Activated CD4-positive, alpha-beta T cell treated with anti-CD3 and anti-CD28 coated beads, Interleukin-2, amount 50 U/mL, for 1 hour (primary cell): ENCODE data around the gene DYNLT3.
A peak's percentile ranks its signal among the peaks of the same experiment; 100 is the strongest.

ENCODE experiments used
- DNase-seq: peaks from one replicate; pipeline ENCODE4 v3.0.0-alpha.2; 2020

The DYNLT3 gene

DNA sequence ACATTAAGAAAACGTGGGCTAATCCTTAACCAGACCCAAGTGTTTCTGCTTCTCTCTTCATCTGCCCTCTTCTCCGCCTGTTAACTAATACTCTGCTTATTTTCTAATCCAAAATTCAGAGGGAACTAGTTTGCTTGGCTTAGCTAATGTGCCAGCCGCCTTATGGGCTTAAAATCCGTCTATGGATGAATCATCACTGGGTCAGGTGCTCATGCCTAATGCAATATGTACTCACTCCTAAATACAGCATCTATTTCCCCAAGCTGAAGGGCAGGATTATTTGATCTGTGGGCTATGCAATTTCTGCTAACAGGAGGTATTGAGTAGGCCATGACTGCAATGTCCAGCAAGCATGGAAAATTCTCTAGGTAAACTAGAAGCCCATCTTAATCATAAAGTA lies 12.4 kb downstream of the DYNLT3 start:
- DNase-seq = no peak

DNA sequence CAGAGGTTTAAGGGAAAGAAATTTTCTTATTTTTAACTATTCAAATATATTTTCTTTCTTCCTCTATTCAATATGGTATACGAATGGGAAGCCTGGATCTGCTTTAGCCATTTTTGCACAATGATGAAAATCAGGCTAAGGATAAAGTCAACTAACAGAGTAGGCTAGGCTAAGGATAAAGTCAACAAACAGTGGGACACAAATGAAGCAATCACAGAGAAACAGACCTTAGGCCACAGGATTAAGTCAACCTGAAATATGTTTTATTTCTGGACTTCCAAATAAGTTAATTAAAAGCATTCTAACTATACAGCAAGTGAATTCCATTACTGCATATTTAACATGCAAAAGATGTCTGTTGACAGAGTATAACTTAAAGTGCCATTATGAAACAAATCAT lies 17.0 kb downstream of the DYNLT3 start:
- DNase-seq = no peak

DNA sequence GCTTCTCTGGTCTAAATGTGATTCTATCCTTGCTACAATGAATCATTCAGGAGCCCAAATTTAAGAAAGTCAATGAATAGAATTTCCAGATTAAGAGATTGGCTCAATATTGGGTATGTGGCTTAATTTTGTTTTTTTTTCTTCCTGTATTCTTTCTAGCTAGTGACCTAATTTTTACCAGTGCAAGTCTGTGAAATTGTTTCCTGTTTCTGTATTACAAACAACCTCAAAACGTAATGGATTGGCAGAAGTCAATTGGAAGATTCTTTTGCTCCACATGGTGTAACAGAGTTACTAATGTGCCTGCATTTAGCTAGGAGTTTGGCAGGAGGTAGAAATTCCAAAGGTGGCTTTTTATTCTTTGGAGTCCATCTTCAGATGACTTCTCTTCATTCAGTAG lies 17.6 kb downstream of the DYNLT3 start:
- DNase-seq = no peak

DNA sequence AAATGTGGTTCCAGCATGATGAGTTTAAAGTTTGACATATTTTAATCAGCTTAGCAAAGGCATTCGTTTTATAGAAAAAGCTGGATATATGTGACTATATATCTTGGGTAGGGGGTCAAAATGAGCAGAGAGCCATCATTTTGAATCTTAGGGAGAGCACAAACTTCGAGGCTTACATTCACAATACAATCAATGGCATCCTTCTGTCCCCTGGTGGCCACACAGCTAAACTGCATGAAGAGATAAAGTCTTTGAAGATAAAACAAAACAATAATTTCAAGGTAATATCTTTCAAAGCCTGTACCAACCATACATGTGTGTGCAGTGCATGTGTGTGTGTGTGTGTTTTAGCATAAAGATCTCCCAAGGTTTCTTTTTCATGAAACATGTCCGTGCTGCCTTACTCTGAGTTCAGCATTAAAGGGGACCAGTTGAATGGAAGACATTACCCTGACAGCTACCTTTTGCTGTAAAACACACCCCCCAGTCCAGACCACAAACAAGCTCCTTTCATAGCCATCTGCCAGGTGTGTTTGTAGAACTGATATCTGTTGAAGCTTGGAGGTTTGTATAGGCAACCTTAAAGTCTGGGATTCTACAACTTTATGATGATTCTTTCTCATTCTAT lies 22.0 kb downstream of the DYNLT3 start:
- peak; percentile 50 for DNase-seq

DNA sequence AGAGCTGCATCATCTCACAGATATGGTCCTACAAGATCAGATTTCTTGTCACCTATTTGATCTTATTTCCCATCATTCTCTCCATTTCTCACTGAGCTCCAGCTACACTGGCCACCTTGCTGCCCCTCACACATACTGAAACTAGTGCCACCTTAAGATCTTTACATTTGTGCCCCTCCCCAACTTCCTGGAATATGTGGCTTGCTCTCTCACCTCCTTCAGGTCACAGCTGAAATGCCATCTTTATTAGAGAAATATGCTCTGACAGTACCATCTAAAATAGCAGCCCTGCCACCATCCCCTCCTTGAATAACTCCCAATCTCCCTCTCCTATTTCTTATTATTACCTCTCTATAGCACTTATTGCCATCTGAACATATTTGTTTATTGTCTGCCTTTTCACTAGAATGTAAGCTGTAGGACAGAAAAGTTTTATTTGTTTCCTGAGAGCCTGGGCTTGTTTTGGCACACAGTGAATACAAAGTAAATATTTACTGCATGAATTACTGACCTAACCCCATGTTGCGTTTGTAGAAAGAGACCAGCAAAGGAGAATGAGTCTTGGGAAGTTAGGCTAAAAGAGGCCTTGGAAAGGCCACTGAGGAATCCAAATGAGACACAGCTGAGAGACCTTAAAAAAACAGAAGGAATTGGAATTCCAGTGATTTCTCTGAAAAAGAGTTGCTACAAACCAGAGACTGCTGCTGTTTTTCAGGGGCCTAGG lies 22.7 kb downstream of the DYNLT3 start:
- no peak for DNase-seq

DNA sequence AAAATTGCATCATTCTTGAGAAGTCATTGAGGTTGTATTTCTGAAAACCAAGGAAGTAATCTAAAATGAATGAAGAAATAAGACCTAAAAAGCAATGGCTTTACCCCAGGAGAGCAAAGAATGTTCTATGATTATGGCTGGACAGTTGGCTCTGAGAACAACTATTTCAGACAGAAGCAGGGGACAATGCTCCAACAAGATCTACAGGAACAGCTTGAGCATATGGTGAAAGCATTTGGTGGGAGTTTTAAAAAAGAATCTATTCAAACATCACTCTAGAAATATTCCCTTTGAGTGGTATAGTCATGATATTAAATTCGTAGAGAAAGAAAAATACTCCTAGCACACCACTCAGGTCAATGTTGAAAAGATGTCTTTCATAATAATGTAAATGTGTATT lies 26.7 kb downstream of the DYNLT3 start:
- DNase-seq = no peak

DNA sequence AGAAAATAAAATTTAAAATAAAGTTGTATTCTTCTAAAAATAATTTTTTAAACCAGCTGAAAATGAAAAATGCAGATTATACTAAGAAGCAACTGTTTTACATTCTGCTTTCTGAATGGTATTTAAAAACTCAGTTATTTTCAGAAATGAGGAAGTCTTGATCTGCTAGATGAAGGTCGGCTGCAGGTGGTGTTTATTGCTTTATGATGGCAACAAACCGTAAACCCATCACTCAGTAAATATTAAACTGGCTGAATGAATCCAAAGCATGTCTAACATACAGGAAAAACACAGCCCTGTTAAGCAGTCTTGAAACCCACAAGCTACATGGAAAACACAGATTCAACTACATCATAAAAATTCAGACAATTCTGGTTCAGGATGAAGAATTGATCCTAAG lies 29.3 kb downstream of the DYNLT3 start:
- no peak for DNase-seq

DNA sequence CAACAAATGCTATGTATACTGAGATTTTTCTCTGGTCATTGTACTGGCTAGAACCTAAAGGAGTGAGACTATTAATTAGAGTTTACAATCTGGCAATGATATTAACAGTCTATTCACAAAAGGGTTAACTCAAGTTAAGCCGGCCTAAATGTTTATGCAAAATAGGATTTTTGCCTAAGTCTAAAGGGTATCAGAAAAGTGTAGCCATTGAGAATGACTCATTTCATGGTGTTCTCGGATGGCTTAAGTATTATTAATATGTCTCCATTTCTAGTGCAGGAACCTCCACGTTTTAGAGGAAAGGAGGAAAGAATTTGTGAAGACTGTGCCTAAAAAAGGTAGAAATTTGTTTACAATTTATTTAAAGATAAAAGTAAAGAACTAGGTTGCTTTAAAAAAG lies 29.8 kb downstream of the DYNLT3 start:
- DNase-seq = no peak

DNA sequence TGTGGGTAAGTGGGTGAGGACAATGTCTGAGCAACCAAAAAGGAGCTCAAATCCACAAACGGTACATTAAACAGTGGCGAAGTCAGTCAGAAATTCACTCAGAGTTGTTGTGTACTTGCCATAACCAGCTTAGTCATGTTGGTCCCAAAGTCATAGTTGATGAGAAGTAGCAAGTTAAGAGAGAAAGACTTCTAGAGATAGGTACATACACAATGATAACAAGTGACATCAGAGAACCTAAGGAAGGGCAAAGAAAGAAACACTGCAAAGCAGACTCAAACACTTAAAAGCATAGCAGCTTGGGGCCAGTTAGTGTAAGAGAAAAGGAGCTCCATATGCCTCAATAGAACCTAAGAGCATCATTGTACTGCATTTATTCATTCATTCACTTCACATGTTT lies 30.2 kb downstream of the DYNLT3 start:
- DNase-seq = no peak

DNA sequence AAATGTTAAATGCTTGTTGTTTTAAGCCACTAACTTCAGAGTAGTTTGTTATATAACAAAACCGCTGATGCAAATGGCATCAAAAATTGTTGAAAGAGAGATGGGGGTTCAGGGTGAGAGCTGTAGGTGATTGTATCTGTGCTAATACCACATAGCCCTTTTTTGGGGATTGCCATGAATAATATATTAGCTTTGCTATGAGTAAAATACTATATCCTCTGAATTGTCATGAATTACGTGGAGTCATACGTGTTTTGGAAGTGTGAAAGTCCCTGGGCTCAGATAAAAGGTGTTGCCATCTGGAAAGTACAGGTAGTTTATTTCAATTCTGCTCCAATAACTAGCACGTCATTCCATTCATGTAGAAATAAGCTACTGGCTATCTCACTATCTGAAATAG lies 30.6 kb downstream of the DYNLT3 start:
- DNase-seq = no peak

DNA sequence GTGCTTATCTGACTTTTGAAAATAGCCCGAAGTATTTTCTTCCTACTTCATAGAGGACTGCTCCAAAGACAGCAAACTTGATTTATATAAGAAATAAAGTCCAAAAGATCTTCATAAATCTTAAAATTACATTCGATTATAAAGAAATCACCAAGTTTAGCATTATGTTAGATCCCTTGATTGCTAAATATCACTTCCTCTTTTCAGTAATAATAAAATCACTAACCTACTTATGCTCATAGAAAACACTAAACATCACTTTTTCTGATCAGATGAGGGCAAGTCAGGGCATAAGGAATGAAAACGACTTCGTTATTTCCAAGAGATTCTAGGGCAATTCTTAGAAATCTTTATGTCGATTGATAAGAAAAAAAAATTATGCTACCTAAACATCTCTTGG lies 32.0 kb downstream of the DYNLT3 start:
- no peak for DNase-seq

DNA sequence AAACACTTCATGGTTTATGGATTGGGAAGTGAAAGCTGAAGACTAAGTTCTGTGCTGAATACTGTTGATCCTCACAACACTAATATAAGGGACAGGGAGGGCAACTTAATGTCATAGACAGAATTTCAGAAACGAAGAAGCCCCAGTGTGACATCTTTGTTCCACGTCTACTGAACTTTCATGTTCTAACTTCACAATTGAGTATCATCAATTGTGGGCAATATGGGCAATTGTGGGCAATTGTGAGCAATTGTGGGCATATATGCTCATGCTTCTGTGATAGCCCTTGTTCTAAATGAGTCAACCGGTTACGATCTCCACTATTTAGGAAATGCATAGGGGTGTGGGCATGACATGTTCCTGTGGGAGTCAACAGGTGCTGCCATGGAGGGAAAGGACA lies 33.8 kb downstream of the DYNLT3 start:
- DNase-seq = no peak

DNA sequence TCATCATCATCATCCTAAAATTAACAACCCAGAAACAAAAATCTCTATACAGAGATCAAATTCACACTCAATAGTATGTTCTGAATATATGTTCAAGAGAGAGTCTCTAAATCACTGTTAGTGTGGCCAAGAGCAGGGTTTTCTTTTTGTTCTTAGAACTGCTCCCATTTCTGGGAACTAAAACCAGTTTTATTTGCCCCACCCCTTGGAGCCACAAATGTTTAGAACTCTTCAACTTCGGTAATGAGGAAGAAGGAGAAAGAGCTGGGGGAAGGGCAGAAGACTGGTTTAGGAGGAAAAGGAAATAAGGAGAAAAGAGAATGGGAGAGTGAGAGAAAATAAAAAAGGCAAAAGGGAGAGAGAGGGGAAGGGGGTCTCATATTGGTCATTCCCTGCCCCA lies 35.3 kb downstream of the DYNLT3 start:
- no peak for DNase-seq

DNA sequence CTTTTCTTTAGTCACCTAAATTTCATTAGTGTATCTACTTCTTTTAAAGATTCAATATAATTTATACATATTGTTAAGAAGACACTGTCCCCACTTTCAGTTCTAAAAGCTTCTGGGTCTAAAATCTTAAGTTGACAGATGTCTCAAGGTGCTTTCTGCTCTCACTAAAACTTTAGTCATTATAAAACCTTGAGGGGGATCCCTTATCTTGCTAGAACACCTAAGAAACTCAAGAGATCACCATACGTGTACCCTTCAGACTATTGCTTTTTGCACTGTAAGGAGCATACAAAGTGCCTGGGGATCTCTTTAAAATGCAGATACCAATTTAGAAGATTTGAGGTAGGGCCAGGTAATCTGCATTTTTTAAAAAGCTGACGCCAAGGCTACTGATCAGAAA lies 37.4 kb downstream of the DYNLT3 start:
- no peak for DNase-seq

DNA sequence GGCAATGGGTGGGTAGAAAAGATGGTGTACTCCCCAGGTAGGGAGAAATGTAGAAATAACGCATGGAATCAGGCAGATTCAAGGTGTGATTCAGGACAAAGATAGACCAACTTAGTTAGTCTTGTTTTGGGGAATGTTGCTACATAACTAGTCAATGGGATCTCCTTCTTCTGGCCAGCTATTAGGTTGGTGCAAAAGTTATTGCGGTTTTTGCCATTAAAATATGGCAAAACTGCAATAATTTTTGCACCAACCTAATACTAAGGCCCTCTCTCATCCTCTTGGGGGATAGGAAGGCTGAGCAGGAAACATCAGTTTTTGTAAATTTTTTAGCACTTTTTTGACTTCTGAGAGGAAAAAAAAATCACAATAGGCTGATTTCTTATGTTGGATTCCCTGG lies 44.3 kb downstream of the DYNLT3 start:
- no peak for DNase-seq

DNA sequence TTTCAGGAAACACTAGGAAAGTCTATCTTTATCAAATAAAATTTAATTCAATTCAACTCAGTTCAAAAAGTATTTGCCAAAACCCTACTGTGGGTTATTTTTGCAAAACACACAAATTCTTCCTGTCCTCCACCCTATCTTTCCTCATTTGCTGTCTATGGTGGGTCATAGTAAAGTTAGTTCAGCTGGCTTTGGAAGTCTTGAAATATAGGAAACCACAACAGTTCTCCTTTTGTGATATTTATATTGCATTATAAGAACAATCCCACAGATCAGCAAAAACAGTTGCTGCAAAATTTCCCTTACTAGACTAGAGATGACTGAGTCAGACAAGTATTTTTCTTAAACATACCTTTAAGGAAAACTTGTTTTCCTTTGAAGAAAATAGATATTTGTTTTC lies 45.3 kb downstream of the DYNLT3 start:
- no peak for DNase-seq

DNA sequence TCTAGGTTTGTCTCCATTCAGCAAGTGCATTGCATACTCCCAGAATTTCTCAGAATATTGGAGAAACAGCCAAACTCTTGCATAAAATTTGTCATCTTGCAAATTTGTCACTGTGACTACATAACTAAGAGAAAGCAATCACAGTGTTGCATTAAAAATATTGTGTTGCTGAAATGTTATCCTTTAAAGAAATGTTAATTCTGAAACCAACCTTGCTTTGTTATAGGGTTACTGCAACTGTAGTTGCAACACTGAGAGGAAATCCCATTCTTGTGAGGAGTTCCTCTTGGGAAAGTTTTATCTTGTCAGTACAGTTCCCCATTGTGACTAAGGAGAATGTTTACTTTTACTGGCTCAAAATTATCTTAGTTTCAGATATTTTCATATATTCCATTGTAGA lies 46.7 kb downstream of the DYNLT3 start:
- DNase-seq = no peak

DNA sequence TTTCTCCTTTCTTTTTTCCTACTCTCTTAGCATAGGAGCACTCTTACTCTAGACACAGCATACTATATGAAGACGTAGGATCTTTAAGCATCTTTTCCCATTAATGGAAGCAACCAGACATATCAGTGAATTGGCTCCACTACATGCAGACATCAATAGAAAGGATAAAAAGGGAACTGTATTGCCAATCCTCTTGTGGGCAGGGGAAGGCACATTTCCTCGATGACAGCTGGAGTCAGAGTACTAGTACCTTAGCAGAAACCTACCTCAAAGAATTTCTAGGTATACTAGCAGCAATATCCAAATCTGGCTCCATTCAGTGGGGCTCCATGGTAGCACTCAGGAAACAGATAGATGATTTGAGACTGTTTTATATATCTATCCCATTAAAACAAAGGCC lies 47.4 kb downstream of the DYNLT3 start:
- DNase-seq = no peak

DNA sequence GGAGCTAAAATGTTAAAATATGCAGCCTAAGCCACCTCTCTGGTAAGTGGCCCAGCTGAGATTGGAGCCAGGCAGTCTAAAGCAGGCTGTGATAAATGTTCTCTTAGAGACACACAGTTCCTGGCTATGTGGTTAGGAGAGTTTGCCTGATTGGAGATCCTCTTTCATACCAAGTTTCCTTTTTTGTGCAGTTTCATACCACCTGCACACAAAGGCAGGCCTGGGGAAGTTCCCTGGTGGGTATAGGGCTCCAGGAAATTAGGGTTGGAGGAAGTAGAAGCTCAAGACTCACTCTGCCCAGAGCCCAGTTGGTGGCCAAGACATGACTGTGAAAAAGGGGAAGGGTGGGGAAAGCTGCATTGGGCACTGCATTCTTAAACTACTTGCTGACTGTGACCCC lies 50.6 kb downstream of the DYNLT3 start:
- DNase-seq = no peak

DNA sequence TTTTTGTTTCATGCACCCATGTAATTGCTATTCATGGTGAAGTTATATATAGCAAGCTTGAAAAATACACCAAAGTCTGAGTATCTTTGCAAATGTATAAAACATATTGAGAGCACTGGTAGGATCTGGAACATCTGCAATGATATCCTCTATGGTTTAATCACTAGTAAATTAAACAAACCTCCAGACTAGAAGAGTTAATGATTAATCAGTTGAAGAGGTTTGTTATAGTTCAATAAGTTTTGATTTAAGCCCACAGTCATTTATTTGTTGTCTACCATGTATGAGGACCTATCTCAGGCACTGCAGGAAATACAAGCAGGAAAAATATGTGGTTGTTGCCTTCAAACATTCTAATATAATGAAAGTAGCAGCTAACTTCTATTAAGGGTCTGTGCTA lies 51.1 kb downstream of the DYNLT3 start:
- DNase-seq = no peak
